Mucosa of descending colon (tissue), 3 donors: ENCODE data around the gene SEZ6L. TPM values are rescaled to one million over a fixed set of nuclear protein-coding genes. Genes with fewer than 3 reads are reported as not detected.
A peak's percentile ranks its signal among the peaks of the same experiment; 100 is the strongest.

Experiments
- ATAC-seq: fragments of 200-7000 bp; cut with Tn5 transposase; one replicate; pipeline ENCODE4 v1.9.1; 2020; ENCODE audit warnings: mild to moderate bottlenecking, moderate library complexity
- DNase-seq, 3 donors: peaks; one replicate each; pipeline ENCODE4 v3.0.0-alpha.2; 2020
- H3K36me3 ChIP-seq: fragments of 200-600 bp; one replicate; pipeline ENCODE4 v1.8.0; 2021; ENCODE audit warnings: low read depth, mild to moderate bottlenecking
- H3K4me1 ChIP-seq: fragments of 200-600 bp; one replicate; pipeline ENCODE4 v1.8.0; 2021; ENCODE audit warnings: low read depth, mild to moderate bottlenecking
- H3K4me3 ChIP-seq: fragments of 200-600 bp; one replicate; pipeline ENCODE4 v1.8.0; 2021; ENCODE audit warnings: mild to moderate bottlenecking
- H3K9me3 ChIP-seq: fragments of 200-600 bp; one replicate; pipeline ENCODE4 v1.8.0; 2021; ENCODE audit warnings: mild to moderate bottlenecking
- CTCF ChIP-seq: fragments of 200-600 bp; IDR thresholded peaks from one replicate; pipeline ENCODE4 v1.8.0; 2022; ENCODE audit warnings: antibody characterized with exemption, mild to moderate bottlenecking
- intact Hi-C, 2 donors: fragments of 100-400 bp; cut with DNase I in 1 of 2; cut with micrococcal nuclease in 1 of 2; formaldehyde crosslinking; loops; one replicate each; pipeline versions ENCODE4 v1.11.0 to v1.11.1; 2022; cut with DNase I, micrococcal nuclease
- long read RNA-seq, 2 donors: library from polyadenylated mRNA; unstranded; transcript quantifications; one replicate each; pipeline ENCODE4 v2.0.0, GENCODE V29; 2019 to 2021
- total RNA-seq, 3 donors: library from RNA; stranded (reverse); fragmentation: NEBNext Ultra II Directional in 2 of 3; extraction: Animal tissue kit (Norgen Biotek cat#: 25700) in 2 of 3; gene quantifications; one replicate each; pipeline versions ENCODE4 v1.2.1 to v1.2.4, GENCODE V29; 2021 to 2023
- donor health status: DM: no; HTN: no; CAD: no; lungs with moderate emphysema.
- donor health status: DM: no; HTN: no; CAD: no.
- donor health status: DM: no; HTN: yes; CAD: no.

The SEZ6L gene
- total RNA-seq, result 1 to 10 TPM in 1 of 3 donors, under 1 TPM in 1, not detected in 1; 0.09 to 2.0 TPM
- long read RNA-seq, donor 1, partial matches to known transcripts, result 1 of 1 reads
- long read RNA-seq, donor 1, other reads (novel, unspliced or antisense), result 0 of 1 reads
- long read RNA-seq, donor 2, result 0 reads

DNA sequence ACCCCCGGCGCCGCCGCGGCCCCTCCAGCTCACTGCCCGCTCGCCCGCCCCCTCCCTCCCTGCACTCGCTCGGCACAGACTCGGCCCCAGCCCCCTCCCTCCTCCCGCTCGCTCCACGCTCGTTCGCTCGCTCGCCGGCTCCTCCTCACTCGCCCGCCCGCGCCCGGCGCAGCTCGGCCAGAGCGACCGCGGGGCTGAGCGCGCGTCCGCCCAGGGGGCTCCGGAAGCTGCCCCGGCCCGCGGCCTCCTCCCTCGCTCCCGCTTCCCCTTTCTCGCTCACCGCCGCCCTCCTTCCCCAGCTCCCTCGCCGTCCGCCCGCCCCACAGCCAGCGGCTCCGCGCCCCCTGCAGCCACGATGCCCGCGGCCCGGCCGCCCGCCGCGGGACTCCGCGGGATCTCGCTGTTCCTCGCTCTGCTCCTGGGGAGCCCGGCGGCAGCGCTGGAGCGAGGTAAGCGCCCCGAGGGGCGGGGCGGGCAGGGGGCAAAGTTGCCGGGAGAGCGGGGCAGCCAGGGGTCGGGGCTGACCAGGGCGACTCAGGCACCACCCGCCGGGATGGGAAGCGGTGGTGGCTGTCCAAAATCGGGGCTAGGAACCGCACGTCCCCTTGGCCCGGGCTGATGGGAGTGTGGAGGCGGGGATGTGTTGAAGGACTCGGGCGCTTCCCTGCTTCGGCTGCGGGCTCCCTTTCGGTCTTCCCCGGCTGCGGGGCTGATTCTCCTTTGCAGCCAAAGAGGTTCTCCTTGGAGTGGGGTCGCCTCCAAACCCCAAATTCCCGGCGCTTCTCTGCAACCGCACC is at the start of gene SEZ6L:
TSS of gene SEZ6L (plus strand) at position 148 of the 797 bp plus-strand sequence. CDS start at position 356, 208 bp downstream.
- H3K4me1 ChIP-seq, result peaks cover 2% of the 10 kb centered on the region
- no peaks in the 10 kb centered on the region for H3K9me3 ChIP-seq
- ATAC-seq, result peak; percentile 18
- H3K36me3 ChIP-seq, result no peaks in the 10 kb centered on the region
- DNase-seq, result no peak
- TF ChIP-seq CTCF, result no peak
- no peak within 1 kb of the TSS for H3K4me3 ChIP-seq
- intact Hi-C loops, result no loop called here

DNA sequence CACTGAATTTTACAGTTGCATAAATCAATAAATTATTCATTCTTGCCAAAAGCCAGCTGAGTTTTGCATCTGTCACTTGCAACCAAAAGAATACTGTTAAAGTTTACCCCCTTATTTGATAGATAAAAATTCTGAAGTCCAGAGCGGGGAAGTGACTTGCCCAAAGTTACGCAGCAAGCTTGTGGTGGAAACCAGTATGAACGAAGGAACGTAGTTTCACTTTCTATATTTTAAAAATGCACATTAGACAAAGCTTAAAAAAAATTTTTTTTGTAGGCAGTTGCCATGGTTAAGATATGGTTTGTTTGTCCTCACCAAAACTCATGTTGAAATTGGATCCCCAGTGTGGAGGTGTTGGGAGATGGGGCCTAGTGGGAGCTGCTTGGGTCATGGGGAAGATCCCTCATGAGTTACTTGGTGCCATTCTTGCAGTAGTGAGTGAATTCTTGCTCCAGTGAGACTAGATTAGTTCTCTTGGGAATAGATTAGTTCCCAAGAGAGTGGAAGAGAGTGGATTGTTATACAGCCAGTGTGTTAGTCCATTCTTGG is 46.3 kb upstream of the SEZ6L start:
- no peaks in the 10 kb centered on the region for H3K4me1 ChIP-seq

GRCh38 chr22:26124991-26125725 is 44.1 kb upstream of the SEZ6L start:
- DNase-seq (no peak), ATAC-seq (no peak)
- Histone ChIP-seq H3K4me3 (no peak overlapping the region), H3K9me3 (no peaks in the 10 kb centered on the region), H3K36me3 (no peaks in the 10 kb centered on the region), H3K4me1 (no peaks in the 10 kb centered on the region)
- TF ChIP-seq CTCF, result no peak
- intact Hi-C loops, result no loop called here

More for the DNA sequence above, 46.3 kb upstream of the SEZ6L start:
- DNase-seq (no peak), ATAC-seq (no peak)
- Histone ChIP-seq H3K9me3 (no peaks in the 10 kb centered on the region), H3K36me3 (no peaks in the 10 kb centered on the region), H3K4me3 (no peak overlapping the region)
- intact Hi-C loops, result no loop called here
- TF ChIP-seq CTCF, result no peak

GRCh38 chr22:26127126-26127525 is 42.1 kb upstream of the SEZ6L start:
- TF ChIP-seq CTCF, result no peak
- no peaks in the 10 kb centered on the region for H3K36me3 ChIP-seq
- intact Hi-C loops, result no loop called here
- DNase-seq (no peak), ATAC-seq (no peak)
- H3K4me3 ChIP-seq, result no peak overlapping the region
- H3K4me1 ChIP-seq, result no peaks in the 10 kb centered on the region
- no peaks in the 10 kb centered on the region for H3K9me3 ChIP-seq

DNA sequence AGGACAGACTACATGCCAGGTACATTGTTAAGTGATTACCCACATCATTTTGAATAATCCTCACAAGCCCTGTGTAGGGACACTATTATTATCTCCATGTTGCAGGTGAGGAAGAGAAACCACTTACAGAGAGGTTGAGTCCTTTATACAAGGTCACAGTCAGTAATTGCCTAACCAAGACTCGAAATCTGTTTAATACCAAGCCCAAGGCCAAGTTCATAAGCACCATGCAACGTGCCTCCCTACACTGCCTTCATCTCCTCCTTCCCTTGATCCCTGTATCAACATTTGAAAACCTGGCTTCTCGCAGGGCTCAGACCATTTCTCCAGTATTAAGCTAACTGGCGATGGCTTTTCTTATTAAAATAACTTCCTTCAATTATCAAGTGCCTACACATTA is 41.7 kb upstream of the SEZ6L start:
- no peaks in the 10 kb centered on the region for H3K4me1 ChIP-seq
- intact Hi-C loops, result no loop called here
- H3K9me3 ChIP-seq, result no peaks in the 10 kb centered on the region
- no peak for TF ChIP-seq CTCF
- no peaks in the 10 kb centered on the region for H3K36me3 ChIP-seq
- ATAC-seq, result no peak
- DNase-seq, result no peak
- H3K4me3 ChIP-seq, result no peak overlapping the region
